IPS-11a (cell line): Measurements from ENCODE around the gene FAAH2.
"Not testable (repeated sequence)": the region's sequence is repeated elsewhere in the genome, so short reads cannot be mapped to it uniquely, and the experiment has no call there.

ENCODE experiments used
- H3K4me3 ChIP-seq: one replicate; pipeline ENCODE4 v1.5.1; 2013; ENCODE audit warnings: low read depth, low read length, control low read depth

FAAH2 gene

GRCh38 chrX:57286507-57287251, at the start of gene FAAH2:
Gene FAAH2, plus strand, starts transcription at chrX:57286706. Its CDS starts 120 bp downstream, at chrX:57286826.
- H3K4me3 ChIP-seq, result peak within 1 kb of the TSS; percentile 49

DNA sequence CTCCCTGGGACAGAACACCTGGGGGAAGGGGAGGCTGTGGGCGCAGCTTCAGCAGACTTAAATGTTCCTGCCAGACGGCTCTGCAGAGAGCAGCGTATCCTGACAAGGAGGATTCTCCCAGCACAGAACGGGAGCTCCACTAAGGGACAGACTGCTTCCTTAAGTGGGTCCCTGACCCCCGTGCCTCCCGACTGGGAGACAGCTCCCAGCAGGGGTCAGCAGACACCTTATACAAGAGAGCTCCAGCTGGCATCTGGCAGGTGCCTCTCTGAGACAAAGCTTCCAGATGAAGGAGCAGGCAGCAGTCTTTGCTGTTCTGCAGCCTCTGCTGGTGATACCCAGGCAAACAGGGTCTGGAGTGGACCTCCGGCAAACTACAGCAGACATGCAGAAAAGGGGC, 44.5 kb upstream of the FAAH2 start:
- no peak overlapping the region for H3K4me3 ChIP-seq

GRCh38 chrX:57251965-57252364, 34.5 kb upstream of the FAAH2 start:
- no peak overlapping the region for H3K4me3 ChIP-seq

DNA sequence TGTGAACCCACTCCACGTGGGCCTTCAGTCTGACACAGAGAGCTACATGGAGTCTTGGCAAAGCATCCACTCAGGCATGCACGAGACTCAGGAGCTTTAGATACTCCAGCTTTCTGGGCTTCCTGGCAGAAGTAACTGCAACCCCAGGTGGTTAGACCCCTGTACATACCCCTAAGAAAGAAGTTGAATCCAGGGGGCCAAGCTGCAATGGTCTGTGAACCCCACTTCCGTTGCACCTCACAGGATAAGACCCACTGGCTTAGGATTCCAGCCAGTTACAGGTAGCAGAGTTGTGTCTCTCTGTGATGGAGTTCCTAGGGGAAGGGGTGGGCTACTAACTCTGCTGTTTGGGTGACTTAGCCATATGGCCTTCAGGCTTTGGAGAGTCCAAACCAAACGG, 21.4 kb upstream of the FAAH2 start:
- H3K4me3 ChIP-seq, result no peak overlapping the region

DNA sequence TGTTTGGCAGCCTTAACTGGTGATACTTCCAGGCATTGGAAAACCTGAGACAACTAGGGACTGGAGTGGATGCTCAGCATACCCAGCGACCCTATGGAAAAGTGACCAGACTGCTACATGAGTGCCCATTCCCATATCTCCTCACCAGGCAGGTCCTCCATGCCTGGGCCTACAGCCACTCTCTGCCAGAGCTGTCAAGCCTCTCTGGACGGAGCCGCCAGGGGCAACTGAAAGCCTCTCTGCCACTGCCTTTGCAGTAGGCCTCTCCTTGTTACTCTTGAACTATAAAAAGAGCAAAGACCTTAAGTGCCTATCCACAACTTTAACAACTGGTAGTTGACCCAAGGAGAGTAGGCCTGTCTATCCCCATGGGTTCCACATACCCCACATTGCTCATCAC, 20.2 kb upstream of the FAAH2 start:
- no peak overlapping the region for H3K4me3 ChIP-seq

DNA sequence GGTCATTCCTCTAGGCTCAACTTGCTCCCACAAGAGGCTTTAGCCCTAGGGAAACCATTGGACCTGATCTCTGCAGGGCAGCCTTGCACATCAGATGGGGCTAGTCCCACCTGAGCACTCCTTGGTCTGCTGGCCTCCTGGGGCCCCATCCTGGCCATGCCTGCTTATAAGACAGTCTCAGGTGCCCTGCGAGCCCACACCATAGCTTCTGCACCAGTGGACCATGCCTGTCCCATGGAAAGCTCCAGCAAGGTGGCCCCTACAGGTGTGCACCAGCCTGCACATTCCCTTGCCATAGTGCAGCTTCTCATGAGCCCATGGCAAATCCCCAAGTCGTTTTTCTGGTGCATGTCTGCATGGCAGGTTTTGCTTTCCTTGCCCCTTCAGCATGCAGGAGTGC, 19.6 kb upstream of the FAAH2 start:
- no peak overlapping the region for H3K4me3 ChIP-seq

GRCh38 chrX:57267308-57267707, 19.2 kb upstream of the FAAH2 start:
- H3K4me3 ChIP-seq, result no peak overlapping the region

DNA sequence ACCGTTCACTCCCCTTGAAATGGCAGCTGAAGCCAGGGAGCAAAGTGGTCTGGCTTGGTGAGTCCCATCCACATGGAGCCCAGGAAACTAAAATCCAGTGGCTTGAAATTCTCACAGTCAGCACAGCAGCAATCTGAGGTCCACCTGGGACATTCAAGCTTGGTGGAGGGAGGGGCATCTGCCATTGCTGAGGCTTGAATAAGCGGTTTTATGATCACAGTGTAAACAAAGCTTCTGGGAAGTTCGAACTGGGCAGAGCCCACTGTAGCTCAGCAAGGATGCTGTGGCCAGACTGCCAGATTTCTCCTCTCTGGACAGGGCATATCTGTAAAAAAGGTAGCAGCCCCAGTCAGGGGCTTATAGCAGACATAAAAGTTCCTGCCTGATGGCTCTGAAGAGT, 15.5 kb upstream of the FAAH2 start:
- no peak overlapping the region for H3K4me3 ChIP-seq

GRCh38 chrX:57282568-57282967, 3.9 kb upstream of the FAAH2 start:
- H3K4me3 ChIP-seq, result no peak overlapping the region

DNA sequence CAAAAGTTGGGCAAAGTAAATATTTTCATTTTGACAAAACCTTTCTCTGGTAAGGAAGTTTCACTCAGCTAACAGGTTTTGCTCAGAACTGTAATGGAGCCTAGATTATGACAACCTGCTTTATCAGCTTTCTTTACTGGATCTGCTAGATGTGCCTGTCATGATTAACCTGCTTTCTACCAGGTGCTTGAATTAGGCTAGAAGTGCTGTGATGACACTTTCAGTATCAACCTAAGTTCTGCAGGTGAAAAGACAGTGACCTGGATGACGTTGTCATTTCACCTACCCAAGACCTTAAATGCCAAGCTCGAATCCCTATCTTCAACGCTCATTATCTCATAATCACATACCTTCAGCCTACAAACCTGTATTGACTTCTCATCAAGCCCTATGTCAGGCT, 1.5 kb upstream of the FAAH2 start:
- no peak overlapping the region for H3K4me3 ChIP-seq

DNA sequence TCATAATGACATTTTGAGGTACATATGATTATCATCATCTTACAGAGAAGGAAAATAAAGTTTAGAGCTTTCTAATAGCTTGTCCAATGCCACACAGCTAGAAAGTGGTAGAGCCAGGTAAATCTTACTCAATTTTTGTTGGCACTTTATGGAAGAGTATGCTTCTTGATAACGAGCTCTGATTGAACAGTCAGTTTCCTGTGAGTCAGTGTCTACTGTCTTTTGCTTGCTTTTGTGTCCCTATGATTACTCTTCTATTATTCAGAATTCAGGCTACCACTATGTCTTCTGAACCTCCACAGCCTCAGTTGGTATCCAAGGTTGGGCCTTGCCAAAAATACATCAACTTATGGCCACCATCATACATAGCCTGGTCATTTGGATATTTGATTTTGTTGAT, 2.6 kb downstream of the FAAH2 start:
- no peak overlapping the region for H3K4me3 ChIP-seq

- no peak overlapping the region for H3K4me3 ChIP-seq
These were observed 8.5 kb downstream of the FAAH2 start for GRCh38 chrX:57294961-57295360.

- H3K4me3 ChIP-seq, result not testable (repeated sequence)
These were observed 9.2 kb downstream of the FAAH2 start for GRCh38 chrX:57295679-57296078.

DNA sequence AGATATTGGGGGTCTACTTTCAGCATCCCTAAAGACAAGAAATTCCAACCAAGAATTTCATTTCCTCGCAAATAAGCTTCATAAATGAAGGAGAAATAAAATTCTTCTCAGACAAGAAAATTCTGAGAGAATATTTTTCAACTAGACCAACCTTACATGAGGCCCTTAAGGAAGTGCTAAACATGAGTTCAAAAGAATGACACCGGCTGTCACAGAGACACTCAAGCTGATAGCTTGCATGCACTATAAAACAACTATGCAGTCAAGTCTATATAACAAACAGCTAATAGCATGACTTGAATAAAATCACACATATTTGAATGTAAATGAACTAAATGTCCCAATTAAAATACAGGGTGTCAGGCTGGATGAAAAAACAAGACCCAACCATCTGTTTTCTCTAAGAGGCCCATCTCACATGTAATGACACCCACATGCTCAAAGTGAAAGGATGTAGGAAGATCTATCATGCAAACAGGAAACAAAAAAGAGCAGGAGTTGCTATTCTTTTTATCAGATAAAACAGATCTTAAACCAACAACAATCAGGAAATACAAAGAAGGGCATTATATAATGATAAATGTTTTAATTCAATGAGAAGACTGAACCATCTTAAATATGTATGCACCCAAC, 27.2 kb downstream of the FAAH2 start:
- no peak overlapping the region for H3K4me3 ChIP-seq

DNA sequence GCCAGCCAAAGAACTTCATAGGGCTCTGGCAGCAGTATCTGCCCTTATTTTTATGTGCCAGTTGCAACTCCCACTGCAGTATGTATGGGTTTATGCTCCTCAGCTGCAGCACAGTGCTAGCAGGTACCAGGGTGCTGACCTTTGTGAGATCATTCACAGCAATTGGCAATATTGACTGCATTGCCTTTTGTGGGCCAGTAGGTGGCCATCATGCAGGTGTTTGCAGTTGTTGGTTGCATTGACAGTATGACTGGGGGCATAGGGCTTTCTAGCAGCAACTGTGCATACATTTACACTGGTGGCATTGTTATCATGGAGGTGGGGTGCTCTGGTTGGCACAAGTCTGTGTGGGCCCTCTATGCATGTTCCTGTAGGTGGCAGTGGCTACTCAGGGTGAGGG, 42.5 kb downstream of the FAAH2 start:
- no peak overlapping the region for H3K4me3 ChIP-seq

- not testable (repeated sequence) for H3K4me3 ChIP-seq
These were observed 49.3 kb downstream of the FAAH2 start for GRCh38 chrX:57335790-57336189.

DNA sequence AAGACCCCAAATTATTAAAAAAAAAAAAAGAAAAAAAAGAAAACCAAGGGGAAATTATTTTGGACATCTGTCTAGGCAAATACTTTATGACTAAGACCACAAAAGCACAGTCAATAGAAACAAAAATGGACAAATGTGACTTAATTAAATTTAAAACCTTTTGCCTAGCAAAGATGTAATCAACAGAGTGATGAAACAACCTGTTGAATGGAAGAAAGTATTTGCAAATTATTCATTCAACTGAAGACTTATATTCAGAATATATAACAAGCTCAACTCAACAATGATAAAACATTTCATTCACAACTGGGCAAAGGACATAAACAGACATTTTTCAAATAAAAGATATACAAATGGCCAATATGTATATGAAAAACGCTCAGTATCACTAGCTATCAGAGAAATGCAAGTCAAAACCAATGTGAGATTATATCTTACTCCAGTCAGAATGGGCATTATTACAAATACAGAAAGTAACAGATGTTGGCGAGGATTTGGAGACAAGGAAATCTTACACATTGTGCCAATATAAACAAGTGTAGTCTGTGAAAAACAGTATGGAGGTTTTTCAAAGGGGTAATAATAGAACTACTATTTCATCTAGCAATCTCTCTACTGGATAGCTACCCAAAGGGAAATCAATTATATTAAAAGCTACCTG, 67.1 kb downstream of the FAAH2 start:
- no peak overlapping the region for H3K4me3 ChIP-seq

DNA sequence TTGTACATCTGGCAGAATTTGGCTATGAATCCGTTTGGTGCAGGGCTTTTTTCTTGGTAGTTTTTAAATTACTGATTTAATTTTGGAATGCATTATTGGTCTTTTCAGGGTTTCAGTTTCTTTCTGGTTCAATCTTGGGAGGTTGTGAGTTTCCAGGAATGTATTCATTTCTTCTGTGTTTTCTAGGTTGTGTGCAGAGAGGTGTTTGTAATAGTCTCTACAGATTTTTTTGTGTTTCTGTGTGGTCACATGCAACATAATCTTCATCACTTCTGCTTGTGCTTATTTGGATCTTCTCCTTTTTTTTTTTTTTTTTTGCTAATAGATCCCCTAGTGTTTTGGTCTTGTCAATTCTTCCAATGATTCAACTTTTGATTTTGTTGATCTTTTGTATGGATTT, 77.6 kb downstream of the FAAH2 start:
- H3K4me3 ChIP-seq, result no peak overlapping the region

DNA sequence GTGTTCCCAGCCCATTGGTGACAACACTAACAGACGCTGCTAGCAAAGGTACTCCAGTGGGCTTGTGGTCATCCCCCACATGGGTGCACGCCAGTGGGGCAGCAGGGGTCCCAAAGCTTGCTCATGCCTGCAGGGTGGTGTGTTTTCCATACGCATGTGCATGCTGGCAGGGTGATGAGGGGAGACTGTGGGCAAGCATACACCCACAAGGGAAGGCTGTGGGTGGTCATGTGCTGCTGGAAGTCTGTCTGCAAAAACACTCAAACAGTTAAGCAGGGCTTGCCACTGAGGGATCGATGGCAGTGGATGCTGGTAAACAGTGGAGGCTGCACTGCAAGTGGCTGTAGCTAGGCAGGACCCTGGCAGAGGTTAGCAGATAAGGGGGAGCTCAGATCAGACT, 79.9 kb downstream of the FAAH2 start:
- H3K4me3 ChIP-seq, result no peak overlapping the region

DNA sequence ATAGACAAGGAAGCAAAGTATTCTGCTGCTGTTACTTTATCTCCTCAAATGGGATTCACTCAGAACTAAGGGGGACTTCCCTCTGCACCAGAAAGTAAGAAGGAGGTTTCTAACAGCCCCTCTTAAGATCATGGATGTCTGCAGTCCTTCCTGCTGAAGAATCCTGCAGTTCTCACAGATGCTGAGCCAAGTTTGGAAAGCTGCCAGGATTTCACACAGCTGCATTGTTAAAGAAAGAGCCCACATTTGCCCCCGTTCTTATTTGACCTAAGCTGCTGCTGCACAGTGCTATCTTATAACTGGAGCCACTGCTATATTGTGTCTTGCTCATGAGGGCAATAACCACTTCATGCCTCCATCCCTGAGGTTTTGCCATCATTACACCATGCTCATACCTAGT, 81.1 kb downstream of the FAAH2 start:
- no peak overlapping the region for H3K4me3 ChIP-seq

DNA sequence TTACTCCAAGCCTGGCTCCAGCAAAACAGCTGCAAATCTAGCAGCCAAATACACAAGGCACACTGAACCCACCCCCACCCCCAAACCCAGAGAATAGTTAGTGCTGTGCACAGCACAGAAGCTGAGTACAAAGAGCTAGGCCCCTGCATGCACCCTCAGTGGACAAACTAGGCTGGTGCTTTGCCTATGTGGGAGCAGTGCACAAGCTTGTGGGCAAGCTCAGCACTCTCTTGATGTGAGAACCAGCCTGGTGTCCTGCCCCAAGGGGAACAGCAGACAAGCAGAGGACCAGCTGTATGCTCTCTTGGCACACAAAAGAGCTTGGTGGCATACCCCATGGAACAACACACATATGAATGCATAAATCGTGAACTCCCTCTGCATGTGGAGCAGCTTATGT, 81.7 kb downstream of the FAAH2 start:
- H3K4me3 ChIP-seq, result no peak overlapping the region

DNA sequence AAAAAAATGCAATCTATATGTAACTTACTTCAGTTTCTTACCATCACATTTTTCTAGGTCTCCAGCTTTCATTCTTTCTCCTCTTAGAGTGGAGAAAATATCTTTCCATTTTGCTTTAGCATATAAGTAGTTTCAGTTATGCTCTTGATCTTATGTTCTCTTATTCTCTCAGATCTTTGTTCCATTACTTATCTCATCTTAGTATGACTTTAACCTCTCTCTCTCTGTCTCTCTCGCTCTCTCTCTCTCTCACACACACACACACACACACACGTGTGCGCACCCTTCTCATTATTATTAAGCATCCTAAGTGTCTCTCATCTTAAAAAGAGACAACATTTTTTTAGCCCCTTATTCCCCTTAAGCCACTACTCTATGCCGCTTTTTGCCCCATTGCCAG, 92.8 kb downstream of the FAAH2 start:
- no peak overlapping the region for H3K4me3 ChIP-seq
